SK-N-SH (cell line): Measurements from ENCODE around the gene ZRANB3. TPM values are rescaled to one million over a fixed set of nuclear protein-coding genes. Genes with fewer than 3 reads are reported as not detected.

Experiments
- CTCF ChIA-PET: fragments of 300-600, 350-600 bp; formaldehyde crosslinking; extraction: SDS; loops from one replicate; lab custom pipeline; 2021; lab: Yijun Ruan, JAX
- POLR2A ChIA-PET: fragments of 350-600 bp; sonication (Branson Sonifier 250); formaldehyde crosslinking; extraction: SDS; loops from one replicate; lab custom pipeline; 2020; ENCODE audit warnings: antibody characterized with exemption, inconsistent platforms; lab: Yijun Ruan, JAX
- DNase-seq: peaks from one replicate; pipeline ENCODE4 v3.0.0; 2012
- H2AFZ ChIP-seq: fragments of 200-600 bp; sonication (generic); 2 replicates; pipeline ENCODE4 v1.8.1; 2016; ENCODE audit warnings: antibody characterized with exemption, mild to moderate bottlenecking, low read depth
- H3F3A ChIP-seq: fragments of 200-600 bp; sonication (generic); replicated peaks from 2 replicates; pipeline ENCODE3; 2016; ENCODE audit warnings: antibody characterized with exemption, mild to moderate bottlenecking; ENCODE audit not compliant: insufficient read depth
- H3K27ac ChIP-seq, 2 experiments: fragments of 200-500 bp in 1 of 2; fragments of 200-600 bp in 1 of 2; sonication (Bioruptor generic) in 1 of 2; sonication (generic), shearing (Covaris generic) in 1 of 2; 2 replicates each; pipeline versions ENCODE4 v1.5.1 to v1.6.1; 2014 to 2016; ENCODE audit warnings: low read depth in 2 of 2, inconsistent platforms in 1 of 2, low read length in 1 of 2, mild to moderate bottlenecking in 1 of 2, mixed read lengths in 1 of 2
- H3K27me3 ChIP-seq: fragments of 200-600 bp; sonication (generic), shearing (Covaris generic); 2 replicates; pipeline ENCODE4 v1.6.1; 2016; ENCODE audit warnings: mixed run types; ENCODE audit not compliant: insufficient read depth
- H3K36me3 ChIP-seq, 2 experiments: fragments of 200-500 bp in 1 of 2; fragments of 200-600 bp in 1 of 2; sonication (Bioruptor generic) in 1 of 2; sonication (generic) in 1 of 2; replicated peaks in 1 of 2; 2 replicates each; pipeline versions ENCODE3 to v1.5.1; 2014 to 2016; ENCODE audit warnings: low read length in 1 of 2, mild to moderate bottlenecking in 1 of 2; ENCODE audit not compliant: insufficient read depth in 2 of 2, control insufficient read depth in 1 of 2
- H3K4me1 ChIP-seq, 2 experiments: fragments of 200-500 bp in 1 of 2; fragments of 200-600 bp in 1 of 2; sonication (Bioruptor generic) in 1 of 2; sonication (generic), shearing (Covaris generic) in 1 of 2; 2 replicates each; pipeline versions ENCODE4 v1.5.1 to v1.6.1; 2014 to 2016; ENCODE audit warnings: low read depth in 1 of 2, low read length in 1 of 2, mixed run types in 1 of 2; ENCODE audit not compliant: insufficient read depth in 2 of 2, control insufficient read depth in 1 of 2
- H3K4me2 ChIP-seq: fragments of 200-600 bp; sonication (generic), shearing (Covaris generic); 2 replicates; pipeline ENCODE4 v1.6.1; 2017; ENCODE audit warnings: mixed run types
- H3K4me3 ChIP-seq, 2 experiments: fragments of 200-500 bp in 1 of 2; fragments of 200-600 bp in 1 of 2; sonication (Bioruptor generic) in 1 of 2; sonication (generic), shearing (Covaris generic) in 1 of 2; 2 replicates each; pipeline versions ENCODE4 v1.5.1 to v1.8.1; 2014 to 2016; ENCODE audit warnings: low read depth in 2 of 2, inconsistent platforms in 1 of 2, low read length in 1 of 2, mild to moderate bottlenecking in 1 of 2, mixed read lengths in 1 of 2, moderate library complexity in 1 of 2
- H3K79me2 ChIP-seq: fragments of 200-600 bp; sonication (generic); 2 replicates; pipeline ENCODE4 v1.8.1; 2017; ENCODE audit warnings: mild to moderate bottlenecking; ENCODE audit not compliant: insufficient read depth
- H3K9ac ChIP-seq: fragments of 200-600 bp; sonication (generic); 2 replicates; pipeline ENCODE4 v1.6.1; 2017; ENCODE audit warnings: mixed run types
- H3K9me2 ChIP-seq: fragments of 200-600 bp; sonication (generic); 2 replicates; pipeline ENCODE4 v1.6.1; 2017; ENCODE audit warnings: mixed run types
- H3K9me3 ChIP-seq: fragments of 200-600 bp; sonication (generic); 2 replicates; pipeline ENCODE4 v1.6.1; 2017; ENCODE audit warnings: mixed run types, mild to moderate bottlenecking, moderate library complexity
- H4K20me1 ChIP-seq: fragments of 200-600 bp; sonication (generic); 2 replicates; pipeline ENCODE4 v1.6.1; 2017; ENCODE audit warnings: mild to moderate bottlenecking, mixed run types; ENCODE audit not compliant: insufficient read depth
- CHD2 ChIP-seq: fragments of 150-350 bp; IDR thresholded peaks from 2 replicates; pipeline ENCODE4 v1.6.1; 2018; ENCODE audit warnings: low read length; ENCODE audit not compliant: partially characterized antibody
- CTCF ChIP-seq: fragments of 200-600 bp; sonication (generic); IDR thresholded peaks from 2 replicates; pipeline ENCODE4 v1.6.1; 2017; ENCODE audit warnings: antibody characterized with exemption, mild to moderate bottlenecking, moderate library complexity
- EP300 ChIP-seq, 2 experiments: IDR thresholded peaks; 2 replicates each; pipeline versions ENCODE4 v1.4.0 to v1.6.1; 2012; ENCODE audit warnings: borderline replicate concordance in 1 of 2, low read depth in 1 of 2, low read length in 1 of 2
- EZH2phosphoT487 ChIP-seq: fragments of 200-600 bp; sonication (generic); IDR thresholded peaks from 2 replicates; pipeline ENCODE4 v1.6.1; 2017; ENCODE audit warnings: low read depth, mixed run types, mild to moderate bottlenecking, antibody characterized with exemption, moderate library complexity, borderline replicate concordance
- GATA2 ChIP-seq: sonication (generic); formaldehyde crosslinking; IDR thresholded peaks from 2 replicates; pipeline ENCODE4 v1.5.0; 2020; ENCODE audit warnings: mild to moderate bottlenecking, missing genetic modification reagents
- JUND ChIP-seq: IDR thresholded peaks from 2 replicates; pipeline ENCODE4 v1.4.0; 2012
- MXI1 ChIP-seq: IDR thresholded peaks from 2 replicates; pipeline ENCODE4 v1.6.1; 2012; ENCODE audit warnings: mild to moderate bottlenecking, low read depth, low read length, improper control_type of control experiment
- PBX3 ChIP-seq: IDR thresholded peaks from 2 replicates; pipeline ENCODE4; 2012
- POLR2AphosphoS5 ChIP-seq: IDR thresholded peaks from 2 replicates; pipeline ENCODE4 v1.6.1; 2012; ENCODE audit warnings: low read depth, low read length
- RXRA ChIP-seq: IDR thresholded peaks from 2 replicates; pipeline ENCODE4 v1.4.0; 2012; ENCODE audit warnings: low read depth, mild to moderate bottlenecking, borderline replicate concordance
- SIN3A ChIP-seq: IDR thresholded peaks from 2 replicates; pipeline ENCODE4 v1.6.1; 2012; ENCODE audit warnings: low read depth, mild to moderate bottlenecking, low read length, moderate library complexity, borderline replicate concordance
- TAF1 ChIP-seq: IDR thresholded peaks from 2 replicates; pipeline ENCODE4 v1.6.1; 2012; ENCODE audit warnings: low read depth, mild to moderate bottlenecking, low read length, moderate library complexity, borderline replicate concordance
- TCF12 ChIP-seq: IDR thresholded peaks from 2 replicates; pipeline ENCODE4 v1.4.0; 2012
- TEAD4 ChIP-seq: IDR thresholded peaks from 2 replicates; pipeline ENCODE4 v1.4.0; 2012; ENCODE audit warnings: mild to moderate bottlenecking, borderline replicate concordance; ENCODE audit not compliant: insufficient read depth
- USF2 ChIP-seq: fragments of 150-350 bp; IDR thresholded peaks from 2 replicates; pipeline ENCODE4 v1.6.1; 2017; ENCODE audit warnings: antibody characterized with exemption, low read length, low read depth, borderline replicate concordance
- YY1 ChIP-seq: IDR thresholded peaks from 2 replicates; pipeline ENCODE4 v1.4.0; 2012; ENCODE audit warnings: low read depth, mild to moderate bottlenecking
- WGBS: methylation state at CpG from one replicate; pipeline ENCODE4 v1.1.6; 2017; ENCODE audit warnings: low lambda C conversion rate; 5-methylcytosine and 5-hydroxymethylcytosine counted together
- polyA plus RNA-seq, 3 experiments: library from polyadenylated mRNA; depleted of rRNA; stranded (reverse); fragments of >200 nt; gene quantifications; 2 replicates each; pipeline ENCODE4 v1.2.3, GENCODE V29; 2012

Gene ZRANB3
- polyA plus RNA-seq, 1 of the 3 experiments (the other 2 are of a cell fraction), result 4.1 TPM

GRCh38 chr2:135248611-135249010, 282.4 kb downstream of the ZRANB3 start:
- no peak overlapping the region for H3K27ac ChIP-seq
- TF ChIP-seq EZH2phosphoT487, result no peak
- no peak for TF ChIP-seq YY1
- no peak for TF ChIP-seq TCF12
- TF ChIP-seq SIN3A, result no peak
- TF ChIP-seq RXRA, result no peak
- no peak for TF ChIP-seq TAF1
- no peak for TF ChIP-seq POLR2AphosphoS5
- TF ChIP-seq EP300 (IDR thresholded peaks at IDR 0.05; ENCODE audit: borderline replicate concordance in 1 of 2, low read depth in 1 of 2, low read length in 1 of 2), result no peak
- no peak for TF ChIP-seq GATA2 (CRISPR knock-in tag)
- TF ChIP-seq TEAD4, result no peak
- no peak for TF ChIP-seq CTCF
- no peak for TF ChIP-seq USF2
- no peak for TF ChIP-seq PBX3
- TF ChIP-seq JUND, result no peak
- TF ChIP-seq CHD2, result no peak
- no peak for TF ChIP-seq MXI1
- DNase-seq, result no peak
- H3F3A ChIP-seq, result no peaks in the 10 kb centered on the region
- no peaks in the 10 kb centered on the region for H3K79me2 ChIP-seq
- no peaks in the 10 kb centered on the region for H3K36me3 ChIP-seq
- H2AFZ ChIP-seq, result no peak overlapping the region
- 92% methylated on average over 5 of the region's 5 CpGs for WGBS
- H3K9ac ChIP-seq, result no peak overlapping the region
- H3K4me2 ChIP-seq, result no peak overlapping the region
- no peaks in the 10 kb centered on the region for H4K20me1 ChIP-seq
- ChIA-PET POLR2A (no interaction called here), CTCF (interaction anchor here (1.1 kb wide), 1 partner anchor 245 kb away, joined by 3 read pairs; no protein-coding TSS in a partner anchor)
- H3K9me3 ChIP-seq, result no peaks in the 10 kb centered on the region
- no peaks in the 10 kb centered on the region; a peak in 1 of 4 replicates for H3K4me1 ChIP-seq
- no peaks in the 10 kb centered on the region for H3K27me3 ChIP-seq
- no peaks in the 10 kb centered on the region for H3K9me2 ChIP-seq
- no peak overlapping the region for H3K4me3 ChIP-seq
